Inflammatory macrophage (primary cell): Measurements from ENCODE around the gene TTC32.

Source experiments
- DNase-seq, 2 donors: peaks; one replicate each; pipeline ENCODE4 v3.0.0-alpha.2; 2020 to 2022

Gene TTC32

GRCh38 chr2:19850056-19851050 lies 51.4 kb downstream of the TTC32 start:
- no peak for DNase-seq

- DNase-seq: no peak
Observed at GRCh38 chr2:19848952-19849351, 52.8 kb downstream of the TTC32 start.

- no peak for DNase-seq
Observed at GRCh38 chr2:19848029-19848750, 53.6 kb downstream of the TTC32 start.

- DNase-seq: no peak
Observed at GRCh38 chr2:19847486-19847885, 54.3 kb downstream of the TTC32 start.
